ENCODE measurements around the gene ZNF205. TPM values are rescaled to one million over a fixed set of nuclear protein-coding genes. Genes with fewer than 3 reads are reported as not detected.

ZNF205 gene
- total and polyA plus RNA-seq, 2 of the 13 experiments (the other 11 are each of a cell fraction or from before 2014, with no cell fraction given), result 5.8 to 10.2 TPM

GRCh38 chr16:3101841-3102470 lies 10.4 kb upstream of the ZNF205 start:
- no peak overlapping the region for H2AFZ ChIP-seq (ENCODE audit: low read length)
- 74% methylated on average over 27 of the region's 27 CpGs for WGBS (ENCODE audit: low lambda C conversion rate)
- intact Hi-C loops (cut with micrococcal nuclease; ENCODE audit: unreplicated experiment) (loop anchor here (2.0 kb wide), 1 partner anchor 43 kb away; no protein-coding TSS in a partner anchor), in situ Hi-C loops (cut with HindIII; ENCODE audit: extremely low pct_ligation_motif_present, low pct_unique_long_range_greater_than_20kb) (no loop called here)
- no peak for ATAC-seq
- CTCF ChIA-PET (ENCODE audit: low intra/inter-chr PET ratio, low total read pairs), result interaction anchor here (1.1 to 1.8 kb wide), 2 partner anchors 29 to 43 kb away, joined by 3 to 5 read pairs; no protein-coding TSS in a partner anchor
- POLR2A ChIA-PET, result interaction anchor here (1.5 kb wide), 1 partner anchor 78 kb away, joined by 4 read pairs; the partner anchor contains the start of genes HCFC1R1 and THOC6
- H3K36me3 ChIP-seq (replicated peaks in 1 of 2; ENCODE audit: control insufficient read depth in 1 of 2, insufficient read depth in 2 of 2, low read length in 2 of 2), result no peaks in the 10 kb centered on the region
- H4K20me1 ChIP-seq (ENCODE audit: insufficient read depth, low read length), result no peaks in the 10 kb centered on the region
- no TSS peak for BruUV-seq (replicated peaks)
- no peak for DNase-seq (ENCODE audit: low spot score)
- no peak overlapping the region for H3K4me3 ChIP-seq (replicated peaks in 1 of 3; ENCODE audit: insufficient read depth in 1 of 3, low read depth in 2 of 3, low read length in 3 of 3)
- no peak overlapping the region for H3K9ac ChIP-seq (ENCODE audit: insufficient read depth, low read depth, low read length)
- no peak for TF ChIP-seq ZHX1 (CRISPR knock-in tag; IDR thresholded peaks at IDR 0.05; ENCODE audit: low read depth)
- TF ChIP-seq MAFK (conservative IDR thresholded peaks at IDR 0.05 in 1 of 2, IDR thresholded peaks at IDR 0.05 in 1 of 2; ENCODE audit: low read length in 2 of 2), result no peak
- TF ChIP-seq REPIN1 (CRISPR knock-in tag; IDR thresholded peaks at IDR 0.05; ENCODE audit: borderline replicate concordance, low read depth), result no peak
- TF ChIP-seq ONECUT2 (CRISPR knock-in tag; IDR thresholded peaks at IDR 0.05), result no peak
- no peak for TF ChIP-seq REST (IDR thresholded peaks at IDR 0.05; ENCODE audit: borderline replicate concordance in 1 of 2, low read depth in 1 of 2, low read length in 2 of 2)
- no peaks in the 10 kb centered on the region for H3K79me2 ChIP-seq (ENCODE audit: insufficient read depth, low read length)
- H3K4me1 ChIP-seq (ENCODE audit: insufficient read depth, low read length), result peaks cover 71% of the 10 kb centered on the region
- no peaks in the 10 kb centered on the region for H3K9me3 ChIP-seq (ENCODE audit: low read length)
- FAIRE-seq, result no peak
- no peak overlapping the region for H3K27ac ChIP-seq (ENCODE audit: extremely low read length, insufficient read depth, low read length)
- peaks cover 0 to 13% of the 10 kb centered on the region in 2 experiments; a peak in 2 of 5 replicates for H3K27me3 ChIP-seq (ENCODE audit: control insufficient read depth in 1 of 2, insufficient read depth in 2 of 2, low read length in 2 of 2)
- no peak overlapping the region; the same call in 1 of the 2 replicates for H3K4me2 ChIP-seq (ENCODE audit: low read depth, low read length)

All from HepG2 (cell line).